ENCODE results near the gene CAPN1. TPM values are rescaled to one million over a fixed set of nuclear protein-coding genes. Genes with fewer than 3 reads are reported as not detected.

Gene CAPN1
- total RNA-seq, 1 experiment from 2014 or later = 288 TPM

- BruUV-seq (replicated peaks) = no TSS peak
- Mint-ChIP-seq H3K36me3 (ENCODE audit: insufficient read depth, unreplicated experiment) (peaks cover 75% of the 10 kb centered on the region), H3K4me3 (ENCODE audit: low read depth, unreplicated experiment) (peak overlapping the region; percentile 89), H3K27me3 (ENCODE audit: unreplicated experiment) (no peaks in the 10 kb centered on the region), H3K9me3 (ENCODE audit: low read depth, unreplicated experiment) (no peaks in the 10 kb centered on the region), H3K4me1 (ENCODE audit: low read depth, unreplicated experiment) (peaks cover 19% of the 10 kb centered on the region), H3K27ac (ENCODE audit: unreplicated experiment) (peak overlapping the region; percentile 77)
- intact Hi-C loops (cut with micrococcal nuclease; ENCODE audit: unreplicated experiment) = loop anchor here (5.0 kb wide), 2 partner anchors 47 to 72 kb away; partner anchors contain the start of gene TM7SF2
- CTCF ChIA-PET = no interaction called here
- no peak for DNase-seq
- TF ChIP-seq CTCF (IDR thresholded peaks at IDR 0.05; ENCODE audit: unreplicated experiment) = no peak
These were observed 2.4 kb downstream of the CAPN1 start for GRCh38 chr11:65184146-65184545.

GRCh38 chr11:65185171-65185570, 3.4 kb downstream of the CAPN1 start:
- no peaks in the 10 kb centered on the region for H3K9me3 Mint-ChIP-seq (ENCODE audit: low read depth, unreplicated experiment)
- no TSS peak for BruUV-seq (replicated peaks)
- intact Hi-C loops (cut with micrococcal nuclease; ENCODE audit: unreplicated experiment) = no loop called here
- no peaks in the 10 kb centered on the region for H3K27me3 Mint-ChIP-seq (ENCODE audit: unreplicated experiment)
- H3K4me3 Mint-ChIP-seq (ENCODE audit: low read depth, unreplicated experiment) = no peak overlapping the region
- no peak for DNase-seq
- no peak overlapping the region for H3K27ac Mint-ChIP-seq (ENCODE audit: unreplicated experiment)
- peaks cover 19% of the 10 kb centered on the region for H3K4me1 Mint-ChIP-seq (ENCODE audit: low read depth, unreplicated experiment)
- CTCF ChIA-PET = no interaction called here
- peaks cover 84% of the 10 kb centered on the region for H3K36me3 Mint-ChIP-seq (ENCODE audit: insufficient read depth, unreplicated experiment)
- no peak for TF ChIP-seq CTCF (IDR thresholded peaks at IDR 0.05; ENCODE audit: unreplicated experiment)

GRCh38 chr11:65185869-65186341, 4.2 kb downstream of the CAPN1 start:
- Mint-ChIP-seq H3K27me3 (ENCODE audit: unreplicated experiment) (no peaks in the 10 kb centered on the region), H3K4me1 (ENCODE audit: low read depth, unreplicated experiment) (peaks cover 19% of the 10 kb centered on the region), H3K4me3 (ENCODE audit: low read depth, unreplicated experiment) (no peak overlapping the region), H3K36me3 (ENCODE audit: insufficient read depth, unreplicated experiment) (peaks cover 84% of the 10 kb centered on the region), H3K9me3 (ENCODE audit: low read depth, unreplicated experiment) (no peaks in the 10 kb centered on the region), H3K27ac (ENCODE audit: unreplicated experiment) (no peak overlapping the region)
- no TSS peak for BruUV-seq (replicated peaks)
- TF ChIP-seq CTCF (IDR thresholded peaks at IDR 0.05; ENCODE audit: unreplicated experiment) = peak; percentile 20
- CTCF ChIA-PET = no interaction called here
- DNase-seq = no peak
- intact Hi-C loops (cut with micrococcal nuclease; ENCODE audit: unreplicated experiment) = no loop called here

- CTCF ChIA-PET = no interaction called here
- Mint-ChIP-seq H3K9me3 (ENCODE audit: low read depth, unreplicated experiment) (no peaks in the 10 kb centered on the region), H3K4me3 (ENCODE audit: low read depth, unreplicated experiment) (no peak overlapping the region), H3K27ac (ENCODE audit: unreplicated experiment) (no peak overlapping the region), H3K4me1 (ENCODE audit: low read depth, unreplicated experiment) (peaks cover 19% of the 10 kb centered on the region), H3K36me3 (ENCODE audit: insufficient read depth, unreplicated experiment) (peaks cover 80% of the 10 kb centered on the region), H3K27me3 (ENCODE audit: unreplicated experiment) (no peaks in the 10 kb centered on the region)
- no TSS peak for BruUV-seq (replicated peaks)
- no peak for TF ChIP-seq CTCF (IDR thresholded peaks at IDR 0.05; ENCODE audit: unreplicated experiment)
- intact Hi-C loops (cut with micrococcal nuclease; ENCODE audit: unreplicated experiment) = no loop called here
- no peak for DNase-seq
These were observed 5.0 kb downstream of the CAPN1 start for GRCh38 chr11:65186701-65187100.
